ENCODE data around the gene NTN1.
A peak's percentile ranks its signal among the peaks of the same experiment; 100 is the strongest.

The NTN1 gene

GRCh38 chr17:9203771-9204425, 182.6 kb downstream of the NTN1 start:
- DNase-seq: peak; percentile 44

- no peak for DNase-seq
Observed at GRCh38 chr17:9204637-9205329, 183.5 kb downstream of the NTN1 start.

GRCh38 chr17:9205520-9206409, 184.5 kb downstream of the NTN1 start:
- DNase-seq: no peak

- DNase-seq: no peak
Observed at GRCh38 chr17:9206410-9206703, 185.0 kb downstream of the NTN1 start.

- no peak for DNase-seq
Observed at GRCh38 chr17:9206741-9207332, 185.5 kb downstream of the NTN1 start.

GRCh38 chr17:9208381-9209105, 187.2 kb downstream of the NTN1 start:
- DNase-seq: no peak

GRCh38 chr17:9209347-9209746, 188.0 kb downstream of the NTN1 start:
- DNase-seq: no peak

- no peak for DNase-seq
Observed at GRCh38 chr17:9209781-9210370, 188.6 kb downstream of the NTN1 start.

- no peak for DNase-seq
Observed at GRCh38 chr17:9211133-9211765, 189.9 kb downstream of the NTN1 start.

GRCh38 chr17:9212376-9213302, 191.3 kb downstream of the NTN1 start:
- no peak for DNase-seq

GRCh38 chr17:9213303-9213640, 192.0 kb downstream of the NTN1 start:
- no peak for DNase-seq

- no peak for DNase-seq
Observed at GRCh38 chr17:9215465-9215864, 194.2 kb downstream of the NTN1 start.

GRCh38 chr17:9217151-9218056, 196.1 kb downstream of the NTN1 start:
- no peak for DNase-seq

- DNase-seq: no peak
Observed at GRCh38 chr17:9218064-9218635, 196.8 kb downstream of the NTN1 start.

GRCh38 chr17:9218911-9219310, 197.6 kb downstream of the NTN1 start:
- DNase-seq: no peak

- DNase-seq: no peak
Observed at GRCh38 chr17:9219631-9220397, 198.5 kb downstream of the NTN1 start.

- DNase-seq: no peak
Observed at GRCh38 chr17:9220398-9221146, 199.3 kb downstream of the NTN1 start.
